Measurements from ENCODE around the gene GZF1. TPM values are rescaled to one million over a fixed set of nuclear protein-coding genes. Genes with fewer than 3 reads are reported as not detected.
A peak's percentile ranks its signal among the peaks of the same experiment; 100 is the strongest.

The GZF1 gene
- total RNA-seq, 1 donor from 2014 or later: 13.9 TPM

GRCh38 chr20:23358923-23359593 lies 2.9 kb upstream of the GZF1 start:
- H3K4me3 Mint-ChIP-seq: peak overlapping the region; percentile 91
- H3K27ac Mint-ChIP-seq: peak overlapping the region; percentile 96
- H3K27me3 Mint-ChIP-seq (ENCODE audit: low read depth): no peaks in the 10 kb centered on the region
- H3K36me3 Mint-ChIP-seq: no peaks in the 10 kb centered on the region
- no peak for DNase-seq (ENCODE audit: low spot score in 2 of 2, unreplicated experiment in 2 of 2)
- no peak for TF ChIP-seq CTCF (IDR thresholded peaks at IDR 0.05; ENCODE audit: unreplicated experiment)
- peaks cover 43% of the 10 kb centered on the region for H3K4me1 Mint-ChIP-seq
- H3K9me3 Mint-ChIP-seq: no peaks in the 10 kb centered on the region

DNA sequence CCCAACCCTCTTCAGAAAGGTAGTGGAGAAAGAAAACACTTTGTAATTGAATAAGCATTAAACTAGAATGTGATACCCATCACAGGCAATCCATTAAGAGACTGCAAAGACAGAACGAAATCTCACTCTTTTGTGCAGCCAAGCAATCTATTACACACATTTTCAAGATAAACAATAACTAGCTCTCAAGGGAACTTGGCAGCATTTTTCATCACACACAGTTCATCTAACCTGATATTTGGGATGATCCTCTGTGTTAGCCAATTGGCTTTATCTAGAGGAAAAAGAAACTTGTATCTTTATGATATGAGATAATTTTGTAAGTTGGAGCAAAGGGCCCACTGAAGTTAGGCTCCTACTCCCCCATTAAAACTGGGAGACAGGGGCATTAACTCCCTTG lies 1.5 kb upstream of the GZF1 start:
- Mint-ChIP-seq H3K4me1 (peaks cover 52% of the 10 kb centered on the region), H3K27me3 (ENCODE audit: low read depth) (no peaks in the 10 kb centered on the region), H3K4me3 (peak overlapping the region; percentile 73), H3K9me3 (no peaks in the 10 kb centered on the region), H3K36me3 (peaks cover 9% of the 10 kb centered on the region), H3K27ac (peak overlapping the region; percentile 97)
- TF ChIP-seq CTCF (IDR thresholded peaks at IDR 0.05; ENCODE audit: unreplicated experiment): no peak
- no peak for DNase-seq (ENCODE audit: low spot score in 2 of 2, unreplicated experiment in 2 of 2)

GRCh38 chr20:23361119-23361475 lies 885 bp upstream of the GZF1 start:
- H3K9me3 Mint-ChIP-seq: no peaks in the 10 kb centered on the region
- no peak for TF ChIP-seq CTCF (IDR thresholded peaks at IDR 0.05; ENCODE audit: unreplicated experiment)
- peak overlapping the region; percentile 97 for H3K27ac Mint-ChIP-seq
- peak overlapping the region; percentile 73 for H3K4me3 Mint-ChIP-seq
- no peaks in the 10 kb centered on the region for H3K27me3 Mint-ChIP-seq (ENCODE audit: low read depth)
- peaks cover 54% of the 10 kb centered on the region for H3K4me1 Mint-ChIP-seq
- H3K36me3 Mint-ChIP-seq: peaks cover 11% of the 10 kb centered on the region
- DNase-seq (ENCODE audit: low spot score in 2 of 2, unreplicated experiment in 2 of 2): no peak

GRCh38 chr20:23362392-23363256 lies 642 bp downstream of the GZF1 start:
- H3K36me3 Mint-ChIP-seq: peaks cover 11% of the 10 kb centered on the region
- H3K27me3 Mint-ChIP-seq (ENCODE audit: low read depth): no peaks in the 10 kb centered on the region
- H3K9me3 Mint-ChIP-seq: no peaks in the 10 kb centered on the region
- peaks cover 54% of the 10 kb centered on the region for H3K4me1 Mint-ChIP-seq
- no peak for DNase-seq (ENCODE audit: low spot score in 2 of 2, unreplicated experiment in 2 of 2)
- TF ChIP-seq CTCF (IDR thresholded peaks at IDR 0.05; ENCODE audit: unreplicated experiment): no peak
- peak overlapping the region; percentile 96 for H3K4me3 Mint-ChIP-seq
- H3K27ac Mint-ChIP-seq: peak overlapping the region; percentile 98

- peaks cover 57% of the 10 kb centered on the region for H3K4me1 Mint-ChIP-seq
Observed at GRCh38 chr20:23363257-23363649, 1.3 kb downstream of the GZF1 start.

More at GRCh38 chr20:23363257-23363649, 1.3 kb downstream of the GZF1 start:
- H3K27me3 Mint-ChIP-seq (ENCODE audit: low read depth): no peaks in the 10 kb centered on the region
- DNase-seq (ENCODE audit: low spot score in 2 of 2, unreplicated experiment in 2 of 2): no peak
- H3K27ac Mint-ChIP-seq: peak overlapping the region; percentile 98
- no peaks in the 10 kb centered on the region for H3K9me3 Mint-ChIP-seq
- H3K4me3 Mint-ChIP-seq: peak overlapping the region; percentile 96
- no peak for TF ChIP-seq CTCF (IDR thresholded peaks at IDR 0.05; ENCODE audit: unreplicated experiment)
- peaks cover 11% of the 10 kb centered on the region for H3K36me3 Mint-ChIP-seq

Data from mesothelial cell of epicardium (in vitro differentiated cells).